ENCODE results near the gene ARHGEF26.

ARHGEF26 gene

GRCh38 chr3:154193000-154193615 is 71.9 kb downstream of the ARHGEF26 start:
- no peak for DNase-seq (ENCODE audit: insufficient read length, low spot score)
- FAIRE-seq, result no peak

GRCh38 chr3:154194877-154195276 is 73.7 kb downstream of the ARHGEF26 start:
- FAIRE-seq, result no peak
- DNase-seq (ENCODE audit: insufficient read length, low spot score), result no peak

GRCh38 chr3:154195620-154196356 is 74.6 kb downstream of the ARHGEF26 start:
- FAIRE-seq (no peak), DNase-seq (ENCODE audit: insufficient read length, low spot score) (no peak)

GRCh38 chr3:154197751-154198150 is 76.6 kb downstream of the ARHGEF26 start:
- FAIRE-seq (no peak), DNase-seq (ENCODE audit: insufficient read length, low spot score) (no peak)

- FAIRE-seq (no peak), DNase-seq (ENCODE audit: insufficient read length, low spot score) (no peak)
These were observed 88.3 kb downstream of the ARHGEF26 start for GRCh38 chr3:154209499-154209898.

- DNase-seq (ENCODE audit: insufficient read length, low spot score) (no peak), FAIRE-seq (no peak)
These were observed 89.8 kb downstream of the ARHGEF26 start for GRCh38 chr3:154210986-154211385.

GRCh38 chr3:154214306-154214705 is 93.1 kb downstream of the ARHGEF26 start:
- no peak for FAIRE-seq
- no peak for DNase-seq (ENCODE audit: insufficient read length, low spot score)

GRCh38 chr3:154217671-154218070 is 96.5 kb downstream of the ARHGEF26 start:
- FAIRE-seq (no peak), DNase-seq (ENCODE audit: insufficient read length, low spot score) (no peak)

GRCh38 chr3:154218728-154219127 is 97.5 kb downstream of the ARHGEF26 start:
- FAIRE-seq, result no peak
- no peak for DNase-seq (ENCODE audit: insufficient read length, low spot score)

- FAIRE-seq (no peak), DNase-seq (ENCODE audit: insufficient read length, low spot score) (no peak)
These were observed 99.3 kb downstream of the ARHGEF26 start for GRCh38 chr3:154220462-154220861.

- DNase-seq (ENCODE audit: insufficient read length, low spot score), result no peak
- FAIRE-seq, result no peak
These were observed 102.3 kb downstream of the ARHGEF26 start for GRCh38 chr3:154223519-154223918.

- FAIRE-seq, result no peak
- no peak for DNase-seq (ENCODE audit: insufficient read length, low spot score)
These were observed 103.2 kb downstream of the ARHGEF26 start for GRCh38 chr3:154224366-154224765.

GRCh38 chr3:154224866-154225265 is 103.7 kb downstream of the ARHGEF26 start:
- peak; percentile 18 for FAIRE-seq
- no peak for DNase-seq (ENCODE audit: insufficient read length, low spot score)

- DNase-seq (ENCODE audit: insufficient read length, low spot score), result no peak
- no peak for FAIRE-seq
These were observed 104.3 kb downstream of the ARHGEF26 start for GRCh38 chr3:154225536-154225935.

GRCh38 chr3:154227531-154227930 is 106.3 kb downstream of the ARHGEF26 start:
- DNase-seq (ENCODE audit: insufficient read length, low spot score) (no peak), FAIRE-seq (no peak)

GRCh38 chr3:154228561-154229216 is 107.5 kb downstream of the ARHGEF26 start:
- DNase-seq (ENCODE audit: insufficient read length, low spot score) (no peak), FAIRE-seq (no peak)

- DNase-seq (ENCODE audit: insufficient read length, low spot score), result no peak
- FAIRE-seq, result no peak
These were observed 108.0 kb downstream of the ARHGEF26 start for GRCh38 chr3:154229217-154229590.

- FAIRE-seq (no peak), DNase-seq (ENCODE audit: insufficient read length, low spot score) (no peak)
These were observed 114.1 kb downstream of the ARHGEF26 start for GRCh38 chr3:154235330-154235729.

GRCh38 chr3:154236331-154236730 is 115.1 kb downstream of the ARHGEF26 start:
- no peak for DNase-seq (ENCODE audit: insufficient read length, low spot score)
- FAIRE-seq, result no peak

- no peak for DNase-seq (ENCODE audit: insufficient read length, low spot score)
- FAIRE-seq, result no peak
These were observed 119.0 kb downstream of the ARHGEF26 start for GRCh38 chr3:154240235-154240634.

- no peak for DNase-seq (ENCODE audit: insufficient read length, low spot score)
- FAIRE-seq, result no peak
These were observed 120.3 kb downstream of the ARHGEF26 start for GRCh38 chr3:154241496-154241895.

GRCh38 chr3:154242766-154243165 is 121.6 kb downstream of the ARHGEF26 start:
- DNase-seq (ENCODE audit: insufficient read length, low spot score) (no peak), FAIRE-seq (no peak)
